K562 (cell line): ENCODE results near the gene FUZ. TPM values are rescaled to one million over a fixed set of nuclear protein-coding genes. Genes with fewer than 3 reads are reported as not detected.
A peak's percentile ranks its signal among the peaks of the same experiment; 100 is the strongest.

Experiments
- ADNP ChIP-seq: fragments of 200-800 bp; sonication (Bioruptor generic); IDR thresholded peaks from 2 replicates; pipeline ENCODE4 v1.6.1; 2016; ENCODE audit warnings: missing genetic modification characterization, missing compliant biosample characterization
- ATF1 ChIP-seq, 2 experiments: fragments of 450-650 bp in 1 of 2; IDR thresholded peaks; 2 replicates each; pipeline ENCODE4 v1.6.1; 2016; ENCODE audit warnings: missing compliant biosample characterization in 1 of 2, missing genetic modification characterization in 1 of 2
- BDP1 ChIP-seq: IDR thresholded peaks from 3 replicates; pipeline ENCODE4 v1.6.1; 2011; ENCODE audit not compliant: insufficient read length, insufficient read depth
- C11orf30 ChIP-seq: fragments of 450-650 bp; IDR thresholded peaks from 2 replicates; pipeline ENCODE4 v1.6.1; 2016; ENCODE audit warnings: low read depth, mild to moderate bottlenecking
- CEBPG ChIP-seq, 3 experiments: fragments of 200-800 bp in 1 of 3; sonication (Bioruptor generic) in 1 of 3; sonication (generic) in 1 of 3; formaldehyde crosslinking in 1 of 3; IDR thresholded peaks in 2 of 3; conservative IDR thresholded peaks in 1 of 3; 2 replicates each; pipeline versions ENCODE4 v1.6.1 to v1.8.0; 2016 to 2022; ENCODE audit warnings: missing compliant biosample characterization in 2 of 3, missing genetic modification characterization in 2 of 3, mild to moderate bottlenecking in 1 of 3, missing genetic modification reagents in 1 of 3
- DDX20 ChIP-seq: fragments of 450-650 bp; IDR thresholded peaks from 2 replicates; pipeline ENCODE4 v1.6.1; 2016; ENCODE audit warnings: missing genetic modification characterization, low read depth, mild to moderate bottlenecking, missing compliant biosample characterization, moderate library complexity
- FUS ChIP-seq: fragments of 200-400 bp; formaldehyde crosslinking; optimal IDR thresholded peaks from 2 replicates; pipeline ENCODE3; 2017; ENCODE audit warnings: low read depth, low read length
- HMGN3 ChIP-seq: IDR thresholded peaks from 2 replicates; pipeline ENCODE4 v1.6.1; 2011; ENCODE audit warnings: borderline replicate concordance, low read depth, mild to moderate bottlenecking, mixed read lengths, low read length; ENCODE audit not compliant: insufficient read length; ENCODE audit errors: extremely low read depth
- MBD2 ChIP-seq: sonication (generic); IDR thresholded peaks from 2 replicates; pipeline ENCODE4 v1.6.1; 2016; ENCODE audit warnings: low read depth, borderline replicate concordance
- MYNN ChIP-seq, 2 experiments: sonication (generic); formaldehyde crosslinking in 1 of 2; IDR thresholded peaks; 2 replicates each; pipeline versions ENCODE4 v1.5.0 to v1.6.1; 2016 to 2020; ENCODE audit warnings: antibody characterized with exemption in 1 of 2, missing genetic modification reagents in 1 of 2
- PML ChIP-seq: IDR thresholded peaks from 2 replicates; pipeline ENCODE4 v1.6.1; 2012; ENCODE audit warnings: low read length, inconsistent platforms
- POLR2G ChIP-seq: fragments of 200-400 bp; formaldehyde crosslinking; IDR thresholded peaks from 2 replicates; pipeline ENCODE4 v1.6.1; 2017; ENCODE audit warnings: low read depth, mild to moderate bottlenecking, antibody characterized with exemption, low read length, moderate library complexity
- SAFB2 ChIP-seq: fragments of 200-400 bp; formaldehyde crosslinking; IDR thresholded peaks from 2 replicates; pipeline ENCODE4 v1.6.1; 2018; ENCODE audit warnings: borderline replicate concordance, low read length, low read depth, moderate library complexity; ENCODE audit not compliant: severe bottlenecking
- THRAP3 ChIP-seq: fragments of 450-650 bp; IDR thresholded peaks from 2 replicates; pipeline ENCODE4 v1.6.1; 2016; ENCODE audit warnings: mild to moderate bottlenecking, inconsistent platforms, borderline replicate concordance
- ZKSCAN3 ChIP-seq: fragments of 250-450 bp; sonication (Bioruptor Pico); IDR thresholded peaks from 2 replicates; pipeline ENCODE4 v1.4.0; 2020
- ZNF175 ChIP-seq: fragments of 200-800 bp; sonication (Bioruptor generic); IDR thresholded peaks from 2 replicates; pipeline ENCODE4 v1.6.1; 2016; ENCODE audit warnings: low read depth, mild to moderate bottlenecking, missing genetic modification characterization, missing compliant biosample characterization
- ZNF316 ChIP-seq: fragments of 450-650 bp; IDR thresholded peaks from 2 replicates; pipeline ENCODE4 v1.6.1; 2016
- ZNF655 ChIP-seq: fragments of 250-450 bp; sonication (Bioruptor Pico); IDR thresholded peaks from 2 replicates; pipeline ENCODE4 v1.5.0; 2021
- polyA plus RNA-seq, 8 experiments: library from polyadenylated mRNA; depleted of rRNA in 4 of 8; stranded (reverse) in 5 of 8; unstranded in 3 of 8; fragments of >200 nt; fragmentation: Nextera tagmentation in 2 of 8; fragmentation: Illumina TruSeq in 1 of 8; extraction: Ambion mirVana in 2 of 8; extraction: Trizol in 1 of 8; gene quantifications; 2 replicates each; pipeline versions ENCODE4 v1.2.1 to v1.2.3, GENCODE V29; 2011 to 2014; ENCODE audit warnings: inconsistent platforms in 1 of 8, missing spikeins in 1 of 8
- total RNA-seq, 7 experiments: library from RNA; depleted of rRNA in 6 of 7; stranded (reverse); fragments of >200 nt in 6 of 7; fragmentation: Illumina TruSeq in 2 of 7; extraction: Trizol in 2 of 7; gene quantifications; 2 replicates each; pipeline versions ENCODE4 v1.2.1 to v1.2.3, GENCODE V29; 2011 to 2021; ENCODE audit warnings: low replicate concordance in 1 of 7
- TF ChIP-seq, protein P1 (sequence below): sonication (generic); formaldehyde crosslinking; IDR thresholded peaks from 2 replicates; pipeline ENCODE4 v1.8.0; 2022; ENCODE audit warnings: missing genetic modification reagents, mild to moderate bottlenecking, borderline replicate concordance
- TF ChIP-seq, protein P2 (sequence below): sonication (generic); formaldehyde crosslinking; IDR thresholded peaks from 2 replicates; pipeline ENCODE4 v1.8.1; 2023; ENCODE audit warnings: mild to moderate bottlenecking, missing genetic modification reagents

FUZ gene
- total and polyA plus RNA-seq, 9 of the 15 experiments (the other 6 are each of a cell fraction or from before 2014, with no cell fraction given): 0.17 to 7.6 (median 3.6) TPM; not detected in 1

DNA sequence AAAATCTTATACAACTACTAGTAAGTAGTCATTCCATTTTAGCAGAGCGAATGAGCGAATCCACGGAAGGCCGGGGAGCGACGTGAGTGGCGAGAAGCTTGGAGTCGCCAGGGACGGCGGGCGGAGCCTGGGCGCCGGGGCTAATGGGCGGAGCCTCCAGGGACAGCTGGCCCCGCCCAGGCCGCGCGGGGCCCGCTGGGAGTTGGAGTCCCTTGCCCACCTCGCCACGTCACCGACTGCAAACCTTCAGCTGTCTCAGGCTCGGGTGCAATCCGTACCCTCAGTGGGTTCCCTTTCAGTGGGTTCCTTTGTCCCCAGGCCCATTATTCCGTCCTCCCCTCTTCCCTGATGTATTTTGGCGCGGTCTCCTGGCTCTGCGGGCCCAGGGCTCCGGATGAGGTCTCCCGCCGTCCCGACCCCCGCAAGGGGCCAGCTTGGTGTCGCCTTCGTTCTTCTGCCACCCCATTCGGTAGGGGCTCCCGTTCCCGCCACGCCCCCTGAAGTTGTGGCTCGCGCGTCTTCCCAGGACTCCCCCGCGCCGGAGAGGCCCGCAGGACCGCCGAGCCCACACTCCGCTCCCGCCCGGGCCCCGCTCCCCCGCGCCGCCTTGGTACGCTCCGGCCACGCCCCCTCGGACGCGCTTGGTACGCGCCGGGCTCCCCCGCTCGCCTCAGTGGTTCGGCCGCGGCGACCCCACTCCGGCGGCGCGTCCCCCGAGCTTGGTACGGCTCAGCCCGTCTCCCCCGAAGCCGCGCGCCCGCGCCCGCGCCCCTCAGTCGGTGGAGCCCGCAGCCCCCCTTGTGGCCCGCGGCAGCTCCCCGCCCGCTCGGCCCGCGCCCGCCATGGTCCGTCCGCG is 37.6 kb upstream of the FUZ start, which contains the start of gene PTOV1 (continued):
- TF ChIP-seq, protein P1, sequence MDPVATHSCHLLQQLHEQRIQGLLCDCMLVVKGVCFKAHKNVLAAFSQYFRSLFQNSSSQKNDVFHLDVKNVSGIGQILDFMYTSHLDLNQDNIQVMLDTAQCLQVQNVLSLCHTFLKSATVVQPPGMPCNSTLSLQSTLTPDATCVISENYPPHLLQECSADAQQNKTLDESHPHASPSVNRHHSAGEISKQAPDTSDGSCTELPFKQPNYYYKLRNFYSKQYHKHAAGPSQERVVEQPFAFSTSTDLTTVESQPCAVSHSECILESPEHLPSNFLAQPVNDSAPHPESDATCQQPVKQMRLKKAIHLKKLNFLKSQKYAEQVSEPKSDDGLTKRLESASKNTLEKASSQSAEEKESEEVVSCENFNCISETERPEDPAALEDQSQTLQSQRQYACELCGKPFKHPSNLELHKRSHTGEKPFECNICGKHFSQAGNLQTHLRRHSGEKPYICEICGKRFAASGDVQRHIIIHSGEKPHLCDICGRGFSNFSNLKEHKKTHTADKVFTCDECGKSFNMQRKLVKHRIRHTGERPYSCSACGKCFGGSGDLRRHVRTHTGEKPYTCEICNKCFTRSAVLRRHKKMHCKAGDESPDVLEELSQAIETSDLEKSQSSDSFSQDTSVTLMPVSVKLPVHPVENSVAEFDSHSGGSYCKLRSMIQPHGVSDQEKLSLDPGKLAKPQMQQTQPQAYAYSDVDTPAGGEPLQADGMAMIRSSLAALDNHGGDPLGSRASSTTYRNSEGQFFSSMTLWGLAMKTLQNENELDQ (CRISPR knock-in tag): no peak
- TF ChIP-seq HMGN3 (peak; percentile 79), C11orf30 (peak; percentile 38; the same call in 1 of the 2 replicates), CEBPG (CRISPR knock-in tag; IDR thresholded peaks at IDR 0.05) (no peak), CEBPG (tag; conservative IDR thresholded peaks at IDR 0.05 in 1 of 2, IDR thresholded peaks at IDR 0.05 in 1 of 2) (no peak), MBD2 (peak; percentile 92), POLR2G (peak; percentile 87), DDX20 (tag) (no peak), PML (no peak; the same call in 1 of the 2 replicates), ZKSCAN3 (CRISPR knock-in tag) (no peak), ZNF316 (peak; percentile 85), ZNF655 (CRISPR knock-in tag) (no peak), ADNP (tag) (no peak), SAFB2 (no peak), ATF1 (CRISPR knock-in tag; IDR thresholded peaks at IDR 0.05) (peak; percentile 91), ATF1 (tag; IDR thresholded peaks at IDR 0.05) (peak; percentile 97), THRAP3 (no peak), FUS (no peak), MYNN (IDR thresholded peaks at IDR 0.05) (no peak; the same call in 1 of the 2 replicates), MYNN (CRISPR knock-in tag; IDR thresholded peaks at IDR 0.05) (no peak), BDP1 (no peak), ZNF175 (CRISPR knock-in tag) (no peak)
- TF ChIP-seq, protein P2, sequence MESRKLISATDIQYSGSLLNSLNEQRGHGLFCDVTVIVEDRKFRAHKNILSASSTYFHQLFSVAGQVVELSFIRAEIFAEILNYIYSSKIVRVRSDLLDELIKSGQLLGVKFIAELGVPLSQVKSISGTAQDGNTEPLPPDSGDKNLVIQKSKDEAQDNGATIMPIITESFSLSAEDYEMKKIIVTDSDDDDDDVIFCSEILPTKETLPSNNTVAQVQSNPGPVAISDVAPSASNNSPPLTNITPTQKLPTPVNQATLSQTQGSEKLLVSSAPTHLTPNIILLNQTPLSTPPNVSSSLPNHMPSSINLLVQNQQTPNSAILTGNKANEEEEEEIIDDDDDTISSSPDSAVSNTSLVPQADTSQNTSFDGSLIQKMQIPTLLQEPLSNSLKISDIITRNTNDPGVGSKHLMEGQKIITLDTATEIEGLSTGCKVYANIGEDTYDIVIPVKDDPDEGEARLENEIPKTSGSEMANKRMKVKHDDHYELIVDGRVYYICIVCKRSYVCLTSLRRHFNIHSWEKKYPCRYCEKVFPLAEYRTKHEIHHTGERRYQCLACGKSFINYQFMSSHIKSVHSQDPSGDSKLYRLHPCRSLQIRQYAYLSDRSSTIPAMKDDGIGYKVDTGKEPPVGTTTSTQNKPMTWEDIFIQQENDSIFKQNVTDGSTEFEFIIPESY: peak; percentile 73
